Endometrial microvascular endothelial cells (primary cell): ENCODE results near the gene STK32C. TPM values are rescaled to one million over a fixed set of nuclear protein-coding genes. Genes with fewer than 3 reads are reported as not detected.

Experiments used
- in situ Hi-C: cut with HindIII; loops from 2 replicates; pipeline ENCODE4 v1.10.0; 2017; ENCODE audit warnings: low sequenced_read_pairs, low pct_unique_long_range_greater_than_20kb; ENCODE audit errors: inconsistent ontology term
- total RNA-seq: library from RNA; depleted of rRNA; stranded (reverse); fragments of >200 nt; gene quantifications from one replicate; pipeline ENCODE4 v1.2.3, GENCODE V29; 2015; ENCODE audit errors: inconsistent ontology term

Gene STK32C
- total RNA-seq, 1 donor from 2014 or later = 16.8 TPM

DNA sequence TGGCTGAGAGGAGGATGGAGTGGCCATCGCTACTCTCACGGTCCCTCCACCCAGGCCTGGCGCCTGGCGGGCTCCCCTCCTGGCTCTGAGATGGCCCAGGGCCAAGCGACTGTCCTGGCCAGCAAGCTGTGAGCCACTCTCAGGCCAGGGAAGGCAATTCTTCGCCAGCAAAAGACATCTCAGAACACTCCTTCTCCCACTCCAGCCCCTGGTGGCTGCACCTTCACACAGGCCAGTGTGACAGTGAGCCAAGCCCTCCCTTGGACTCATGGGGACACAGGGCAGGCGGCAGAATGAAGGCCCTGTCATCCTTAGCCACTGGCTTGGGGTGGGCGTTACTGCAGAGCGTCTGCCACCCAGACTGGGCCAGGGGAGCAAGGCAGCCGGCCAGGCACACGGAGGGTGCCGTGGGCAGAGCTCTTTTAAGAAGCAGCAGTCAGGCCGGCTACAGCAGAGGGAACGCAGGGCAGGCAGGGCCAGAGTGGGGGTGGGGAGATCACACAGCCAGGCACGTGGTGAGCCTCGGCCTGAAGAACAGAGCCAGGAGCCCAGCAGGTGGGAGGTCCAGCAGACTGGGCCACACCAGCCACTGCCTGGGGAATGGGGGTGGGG lies 14.4 kb downstream of the STK32C start:
- in situ Hi-C loops = no loop called here

DNA sequence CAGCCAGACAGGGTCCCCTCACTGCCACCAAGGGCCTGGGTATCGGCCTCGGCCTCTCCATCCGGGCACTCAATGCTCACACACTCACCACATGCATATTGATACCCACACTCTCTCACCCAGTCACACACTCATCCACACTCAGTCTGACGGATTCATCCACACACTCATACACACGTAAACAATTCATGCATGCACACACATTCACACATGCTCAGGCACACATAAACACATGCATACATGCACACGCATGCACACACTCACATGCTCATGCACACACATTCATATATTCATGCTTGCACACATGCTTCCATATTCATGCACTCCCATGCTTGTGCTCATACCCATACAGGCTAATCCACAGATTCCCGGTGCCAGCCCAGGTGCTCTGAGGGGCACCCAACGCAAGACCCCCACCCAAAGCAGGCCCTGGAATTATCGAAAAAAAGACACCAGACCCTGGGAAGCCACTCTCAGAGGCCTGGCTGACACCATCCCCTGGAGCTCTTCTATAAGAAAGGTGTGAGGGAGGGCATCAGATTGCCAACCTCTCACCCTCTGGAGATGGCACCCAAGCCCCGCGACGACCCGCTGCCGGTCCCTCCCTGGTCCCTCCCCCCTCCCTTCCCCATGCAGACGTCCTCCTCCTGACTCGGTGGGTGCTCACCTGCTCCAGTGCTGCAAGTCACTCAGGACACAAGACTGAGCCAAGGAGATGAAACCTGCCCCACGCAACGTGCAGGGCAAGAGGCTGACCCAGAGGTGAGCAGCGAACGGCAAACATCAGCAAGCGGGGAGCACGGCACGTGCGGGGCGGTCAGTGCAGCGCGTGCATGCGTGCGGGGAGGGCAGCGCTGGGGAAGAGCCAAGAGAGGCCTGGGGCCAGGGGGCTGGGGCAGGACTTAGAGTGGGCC lies 15.2 kb downstream of the STK32C start:
- in situ Hi-C loops = no loop called here

DNA sequence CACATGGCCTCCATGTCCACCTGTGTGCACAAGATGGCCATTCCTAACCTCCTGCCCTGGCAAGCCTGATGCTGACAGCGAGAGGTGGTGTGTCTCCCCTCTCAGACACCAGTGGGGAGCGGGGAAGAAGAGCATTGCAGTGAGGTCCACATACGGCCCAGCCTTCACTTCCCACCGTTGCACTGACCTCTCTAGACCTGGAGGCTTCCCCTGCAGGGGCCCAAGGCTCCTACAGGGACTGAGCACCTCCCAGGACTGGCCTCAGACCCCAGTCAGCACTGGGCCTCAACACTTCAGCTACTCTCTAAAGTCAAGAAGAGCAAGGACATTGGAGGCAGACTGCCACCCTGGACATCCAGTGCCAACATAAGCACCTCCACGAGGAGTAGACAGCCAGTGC lies 15.9 kb downstream of the STK32C start:
- in situ Hi-C loops = no loop called here

DNA sequence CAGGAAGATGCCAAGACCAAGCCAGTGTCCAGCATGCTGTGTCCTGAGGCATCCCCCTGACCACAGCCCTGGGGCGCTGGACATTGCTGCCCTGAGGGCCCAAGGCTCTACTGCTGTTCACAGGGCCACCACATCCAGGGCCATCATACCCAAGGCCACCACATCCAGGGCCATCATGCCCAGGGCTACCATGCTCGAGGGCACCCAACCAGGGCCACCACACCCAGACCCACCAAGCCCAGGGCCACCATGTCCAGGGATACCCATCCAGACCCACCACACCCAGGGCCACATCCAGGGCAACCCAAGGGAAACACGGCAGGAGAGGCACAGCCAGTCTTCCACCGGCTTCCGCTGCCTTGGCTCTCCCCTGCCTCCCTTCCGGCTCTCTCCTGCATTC lies 17.1 kb downstream of the STK32C start:
- in situ Hi-C loops = no loop called here

DNA sequence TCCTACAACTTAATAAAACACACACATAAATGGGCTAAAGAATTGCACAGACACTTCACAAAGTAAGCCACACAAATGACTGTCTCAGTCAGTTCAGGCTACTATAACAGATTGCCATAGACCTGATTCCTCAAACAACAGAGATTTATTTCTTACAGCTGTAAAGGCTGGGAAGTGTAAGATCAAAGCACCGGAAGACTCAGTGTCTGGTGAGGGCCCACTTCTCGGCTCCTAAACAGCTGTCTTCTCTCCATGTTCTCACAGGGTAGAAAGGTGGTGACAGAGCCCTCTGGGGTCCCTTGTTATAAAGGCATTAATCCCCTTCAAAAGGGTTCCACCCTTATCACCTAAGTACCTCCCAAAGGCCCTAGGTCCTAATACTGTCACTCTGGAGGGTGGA lies 18.3 kb downstream of the STK32C start:
- in situ Hi-C loops = no loop called here

DNA sequence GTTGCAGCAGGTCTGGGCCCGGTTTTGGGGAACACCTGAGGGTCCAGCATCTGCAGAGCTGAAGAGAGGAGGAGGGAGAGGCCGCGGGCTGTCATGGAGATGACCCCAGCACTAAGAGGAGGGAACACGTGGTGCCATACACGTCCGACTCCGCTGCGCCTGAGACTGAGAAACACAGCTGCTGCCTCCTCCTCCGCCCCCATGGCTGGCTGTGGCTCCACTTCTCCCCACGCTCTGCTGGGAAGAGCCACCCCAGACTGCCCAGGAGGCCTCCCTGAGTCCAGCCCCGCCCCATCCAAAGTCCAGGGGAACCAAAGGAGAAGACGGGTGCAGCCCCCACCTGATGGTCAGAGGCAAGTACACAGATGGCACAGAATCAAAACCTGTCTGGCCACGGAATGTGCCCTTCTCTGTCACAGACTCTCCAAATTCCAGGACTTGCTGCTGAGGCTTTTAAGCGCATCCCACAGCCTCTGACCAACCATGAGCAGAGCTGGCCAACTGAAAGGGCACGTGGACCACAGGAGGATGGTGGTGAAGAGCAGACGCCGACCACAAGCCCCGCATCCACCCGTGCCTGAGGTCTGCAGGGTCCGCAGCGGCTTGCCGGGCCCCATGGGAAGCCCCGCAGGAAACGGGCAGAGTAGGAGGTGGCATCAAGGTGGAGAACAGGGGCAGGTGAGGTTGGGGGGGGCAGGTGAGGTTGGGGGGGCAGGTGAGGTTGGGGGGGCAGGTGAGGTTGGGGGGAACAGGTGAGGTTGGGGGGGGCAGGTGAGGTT lies 24.0 kb downstream of the STK32C start:
- in situ Hi-C loops = no loop called here

DNA sequence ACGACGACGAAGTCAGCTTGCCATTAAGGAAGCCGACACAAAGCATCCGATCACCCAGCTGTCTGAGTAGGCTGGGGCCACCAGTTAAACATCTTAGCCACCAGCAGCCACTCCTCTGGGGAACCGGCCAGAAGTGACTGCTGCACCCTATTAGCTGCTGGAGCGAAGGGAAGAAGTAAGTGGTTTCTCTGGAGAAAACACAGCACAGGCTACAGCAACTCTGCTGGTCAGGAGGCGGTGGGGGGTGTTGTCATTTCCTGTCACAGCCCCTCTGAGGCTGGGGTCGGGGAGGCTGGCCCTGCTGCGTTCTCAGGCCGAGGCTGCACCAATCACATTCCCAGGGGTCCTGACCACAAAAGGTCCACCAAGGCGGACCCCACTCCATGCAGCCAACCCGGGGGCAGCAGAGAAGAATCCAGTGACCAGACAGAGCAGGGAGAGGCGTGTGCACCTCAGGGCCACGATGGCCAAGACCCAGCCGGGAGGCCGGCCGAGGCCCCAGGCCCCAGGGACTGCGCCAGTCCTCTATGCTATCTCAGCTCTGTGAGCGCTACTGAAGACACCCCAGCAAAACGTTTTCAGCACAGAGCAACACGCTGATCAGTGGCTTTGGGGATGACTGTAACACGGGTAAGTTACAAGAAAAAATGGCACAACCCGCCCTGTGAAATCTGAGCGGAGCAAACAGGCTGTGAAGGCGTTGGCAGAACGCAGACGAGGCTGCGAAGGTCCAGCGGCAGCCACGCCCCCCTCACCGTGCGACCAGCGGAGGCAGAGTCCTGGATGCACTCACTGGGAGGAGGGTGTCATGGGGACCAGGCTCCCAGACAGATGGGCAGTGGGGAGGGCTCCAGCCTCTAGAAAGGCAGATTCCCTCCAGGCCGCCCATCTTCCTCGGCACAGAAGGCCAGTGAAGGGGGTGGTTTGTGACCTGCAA lies 24.8 kb downstream of the STK32C start:
- in situ Hi-C loops = no loop called here

DNA sequence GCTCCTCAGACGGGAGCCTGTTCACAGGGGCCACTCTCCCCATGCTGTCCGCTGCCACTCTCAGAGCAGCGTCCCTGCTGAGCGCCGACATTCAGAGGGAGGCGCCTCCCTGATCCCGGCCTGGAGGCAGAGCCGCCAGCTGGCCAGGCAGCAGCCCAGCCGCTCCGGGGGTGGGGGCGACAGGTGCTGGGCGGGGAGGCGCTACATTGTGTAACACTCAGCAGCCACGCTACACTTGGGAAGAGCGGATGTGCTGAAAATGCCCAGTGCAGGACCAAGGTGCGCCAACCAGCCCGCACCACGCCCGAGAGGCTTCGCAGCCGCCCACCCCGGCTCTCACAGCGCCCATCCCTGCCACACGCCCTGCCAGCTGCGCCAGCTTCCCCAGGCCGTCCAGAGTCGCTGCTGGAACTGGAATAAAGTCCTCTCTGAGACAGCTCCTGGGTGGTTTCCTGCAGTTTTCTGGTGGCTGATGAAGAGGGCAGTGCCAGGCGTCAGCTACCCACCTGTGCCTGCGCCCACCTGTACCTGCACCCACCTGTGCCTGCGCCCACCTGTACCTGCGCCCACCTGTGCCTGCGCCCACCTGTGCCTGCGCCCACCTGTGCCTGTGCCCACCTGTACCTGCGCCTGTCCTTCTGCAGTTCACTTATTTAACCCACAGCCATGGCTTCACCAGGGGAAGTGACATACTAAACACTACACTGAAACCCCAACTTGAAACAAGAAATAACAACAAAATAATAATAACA lies 25.7 kb downstream of the STK32C start:
- in situ Hi-C loops = no loop called here

DNA sequence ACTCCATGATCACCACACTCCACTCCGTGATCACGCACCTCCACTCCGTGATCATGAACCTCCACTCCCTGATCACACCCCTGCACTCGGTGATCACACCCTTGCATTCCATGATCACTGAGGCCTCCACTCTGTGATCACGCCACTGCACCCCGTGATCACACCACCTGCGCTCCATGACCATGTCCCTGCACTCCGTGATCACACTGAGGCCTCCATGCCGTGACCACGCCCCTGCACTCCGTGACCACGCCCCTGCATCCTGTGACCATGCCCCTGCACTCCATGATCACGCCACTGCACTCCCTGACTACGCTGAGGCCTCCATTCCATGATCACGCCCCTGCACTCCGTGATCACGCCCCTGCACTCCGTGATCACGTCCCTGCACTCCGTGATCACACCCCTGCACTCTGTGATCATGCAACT lies 27.1 kb downstream of the STK32C start:
- in situ Hi-C loops = no loop called here

DNA sequence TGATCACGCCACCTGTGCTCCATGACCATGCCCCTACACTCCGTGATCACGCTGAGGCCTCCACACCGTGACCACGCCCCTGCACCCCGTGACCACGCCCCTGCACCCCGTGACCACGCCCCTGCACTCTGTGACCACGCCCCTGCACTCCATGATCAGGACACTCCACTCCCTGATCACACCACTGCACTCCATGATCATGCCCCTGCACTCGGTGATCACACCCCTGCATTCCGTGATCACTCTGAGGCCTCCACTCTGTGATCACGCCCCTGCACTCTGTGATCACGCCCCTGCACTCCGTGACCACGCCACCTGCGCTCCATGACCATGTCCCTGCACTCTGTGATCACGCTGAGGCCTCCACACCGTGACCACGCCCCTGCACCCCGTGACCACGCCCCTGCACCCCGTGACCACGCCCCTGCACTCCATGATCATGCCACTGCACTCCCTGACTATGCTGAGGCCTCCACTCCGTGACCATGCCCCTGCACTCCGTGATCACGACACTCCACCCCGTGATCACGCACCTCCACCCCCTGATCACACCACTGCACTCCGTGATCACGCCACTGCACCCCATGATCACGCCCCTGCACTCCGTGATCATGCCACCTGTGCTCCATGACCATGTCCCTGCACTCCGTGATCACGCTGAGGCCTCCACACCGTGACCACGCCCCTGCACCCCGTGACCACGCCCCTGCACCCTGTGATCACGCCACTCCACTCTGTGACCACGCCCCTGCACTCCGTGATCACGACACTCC lies 27.7 kb downstream of the STK32C start:
- in situ Hi-C loops = no loop called here

DNA sequence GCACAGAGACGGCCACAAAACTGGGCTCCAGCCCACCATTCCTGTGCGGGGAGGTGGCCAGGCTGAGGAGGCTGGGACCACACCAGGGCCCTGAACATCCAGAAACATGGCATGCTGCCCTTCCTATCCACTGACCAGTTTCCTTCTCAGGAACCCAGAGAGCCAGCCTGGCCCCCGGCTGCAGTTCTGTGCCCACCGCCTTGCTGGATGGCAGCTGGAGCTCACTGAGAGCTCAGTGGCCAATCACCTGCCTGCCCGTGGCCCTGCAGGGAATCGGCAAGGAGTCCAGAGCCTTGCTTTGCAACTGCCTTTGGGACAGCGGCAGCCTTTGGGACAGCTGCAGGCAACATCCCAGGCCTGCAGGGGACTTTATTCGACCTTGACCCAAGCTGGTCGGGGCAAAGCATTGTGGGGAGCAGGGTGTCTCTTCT lies 30.4 kb downstream of the STK32C start:
- in situ Hi-C loops = no loop called here

DNA sequence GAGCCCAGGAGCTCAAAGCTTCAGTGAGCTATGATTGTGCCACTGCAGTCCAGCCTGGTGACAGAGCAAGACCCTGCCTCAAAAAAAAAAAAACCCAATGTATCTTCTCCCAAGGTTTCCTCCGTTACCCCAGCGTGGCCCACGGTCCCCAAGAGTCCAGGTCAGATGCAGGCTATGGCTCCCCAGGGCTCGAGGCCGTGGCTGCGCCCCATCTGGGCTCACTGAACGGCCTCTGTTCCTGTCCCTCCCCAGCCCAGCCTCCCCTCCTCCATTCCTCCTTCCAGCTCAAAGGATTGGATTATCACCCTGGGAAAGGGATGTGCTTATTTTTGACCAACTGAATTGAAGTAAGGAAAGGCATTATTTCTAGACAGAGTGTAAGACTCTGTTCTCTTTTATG lies 31.0 kb downstream of the STK32C start:
- in situ Hi-C loops = no loop called here

DNA sequence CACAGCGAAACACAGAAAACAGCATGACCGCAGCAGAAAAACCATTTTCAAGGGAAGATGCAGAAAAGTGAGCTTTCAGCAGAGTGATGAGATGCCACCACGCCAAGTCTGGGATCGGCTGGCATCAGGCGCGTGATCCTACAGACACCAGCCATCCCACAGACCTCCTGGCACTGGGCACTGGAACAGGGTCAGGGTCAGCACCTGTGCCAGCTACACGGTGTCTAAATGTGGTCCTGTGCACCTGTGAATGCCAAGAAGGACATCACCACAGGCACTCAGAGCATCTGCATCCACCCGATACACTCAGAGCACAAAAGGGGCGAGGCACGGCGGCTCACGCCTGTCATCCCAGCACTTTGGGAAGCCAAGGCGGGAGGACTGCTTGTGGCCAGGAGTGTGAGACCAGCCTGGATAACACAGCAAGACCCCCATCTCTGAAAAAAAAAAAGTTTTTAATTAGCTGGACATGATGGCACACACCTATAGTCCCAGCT lies 31.5 kb downstream of the STK32C start:
- in situ Hi-C loops = no loop called here

DNA sequence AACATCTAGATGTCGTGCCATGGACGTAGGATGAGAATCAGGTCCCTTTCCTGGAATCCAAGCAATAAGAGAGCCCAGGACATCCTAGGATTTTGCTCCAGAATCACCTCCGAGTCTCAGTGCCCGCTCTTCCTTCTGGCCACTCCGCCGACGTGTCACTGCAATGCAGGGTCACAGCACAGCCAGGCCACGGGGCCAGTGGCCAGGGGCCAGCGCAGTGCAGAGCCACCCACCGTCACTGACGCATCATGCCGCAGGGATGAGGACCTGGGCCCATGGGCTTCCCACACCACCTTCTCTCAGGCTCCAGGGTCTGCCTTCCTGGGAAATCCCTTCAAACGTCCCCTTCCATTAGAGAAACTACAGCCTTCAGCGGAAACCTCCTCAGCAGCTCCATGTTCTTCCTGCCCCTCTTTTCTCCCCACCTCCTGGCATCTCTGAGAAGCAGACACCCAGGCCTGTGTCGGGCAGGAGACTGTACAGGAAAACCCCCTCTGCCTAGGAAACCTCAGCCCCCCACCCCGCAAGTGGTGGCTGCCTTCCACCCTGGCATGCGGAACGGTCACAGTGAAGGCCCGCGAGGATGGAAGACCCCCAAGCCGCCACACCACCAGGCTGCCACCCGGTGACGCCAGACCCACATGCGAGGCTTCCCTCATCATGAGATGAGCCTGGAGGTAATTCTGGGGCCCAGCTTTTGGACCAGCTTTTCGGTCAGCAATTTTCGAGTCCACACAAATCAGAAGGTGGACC lies 32.1 kb downstream of the STK32C start:
- in situ Hi-C loops = no loop called here

DNA sequence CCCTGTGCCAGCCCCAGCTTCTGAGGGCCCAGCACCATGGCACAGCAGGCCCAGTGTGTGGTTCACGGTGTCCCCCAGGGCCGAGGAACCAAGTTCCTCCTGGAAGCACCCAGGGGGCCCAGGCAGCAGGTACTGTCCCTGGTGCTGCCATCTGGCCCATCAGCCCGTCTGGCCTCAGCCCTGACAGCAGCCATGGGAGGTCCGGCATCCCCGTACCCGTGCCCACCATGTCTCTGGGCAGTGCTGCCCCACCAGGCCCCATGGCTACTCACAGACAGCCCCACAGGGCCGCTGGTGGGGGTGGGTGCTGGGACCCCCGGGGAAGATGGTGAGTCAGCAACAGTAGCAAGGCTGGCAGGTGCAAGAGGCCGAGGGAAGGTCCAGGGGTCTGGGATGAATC lies 32.8 kb downstream of the STK32C start:
- in situ Hi-C loops = no loop called here

DNA sequence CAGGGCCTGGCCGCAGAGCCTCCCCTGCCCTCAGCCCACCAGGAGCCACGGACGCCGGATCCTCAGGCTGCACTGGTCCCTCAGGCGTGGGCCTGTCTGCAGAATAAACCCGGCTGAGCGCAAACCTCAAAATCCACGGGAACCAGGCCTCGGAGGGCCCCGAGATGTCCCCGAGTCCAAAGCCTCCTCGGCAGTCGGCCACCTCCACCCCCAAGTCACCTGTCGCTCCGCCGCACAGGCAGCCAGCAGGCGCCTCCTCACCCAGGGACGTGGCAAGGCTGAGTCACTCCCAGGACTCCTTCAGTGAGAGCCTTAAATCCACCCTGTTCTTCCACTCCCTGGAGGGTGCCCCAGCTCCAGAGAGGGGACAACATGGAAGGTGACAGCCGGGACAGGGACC lies 33.2 kb downstream of the STK32C start:
- in situ Hi-C loops = no loop called here
